Measurements from ENCODE around the gene MAN2A1. TPM values are rescaled to one million over a fixed set of nuclear protein-coding genes. Genes with fewer than 3 reads are reported as not detected.

MAN2A1 gene
- total and polyA plus RNA-seq, 2 experiments from 2014 or later, result 4.4 to 8.6 TPM

DNA sequence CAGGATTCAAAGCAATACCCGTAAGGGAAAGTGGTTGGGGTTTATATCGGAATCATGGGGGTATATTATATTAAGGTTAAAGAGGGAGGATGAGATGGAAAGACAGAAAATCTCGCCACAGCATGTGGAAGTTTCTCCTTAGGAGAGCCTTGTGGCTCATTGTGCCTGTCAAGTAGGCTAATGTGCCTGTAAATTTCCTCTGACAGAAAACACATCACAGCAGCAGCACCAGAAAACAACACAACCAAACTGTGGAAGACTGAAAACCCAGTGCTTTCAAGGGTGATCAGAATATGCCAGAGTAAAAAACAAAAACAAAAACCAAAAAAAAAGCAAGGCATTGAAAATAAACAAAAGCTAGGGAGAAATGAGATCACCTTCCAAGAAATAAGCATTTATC is 11.3 kb upstream of the MAN2A1 start:
- TF ChIP-seq, protein P1, sequence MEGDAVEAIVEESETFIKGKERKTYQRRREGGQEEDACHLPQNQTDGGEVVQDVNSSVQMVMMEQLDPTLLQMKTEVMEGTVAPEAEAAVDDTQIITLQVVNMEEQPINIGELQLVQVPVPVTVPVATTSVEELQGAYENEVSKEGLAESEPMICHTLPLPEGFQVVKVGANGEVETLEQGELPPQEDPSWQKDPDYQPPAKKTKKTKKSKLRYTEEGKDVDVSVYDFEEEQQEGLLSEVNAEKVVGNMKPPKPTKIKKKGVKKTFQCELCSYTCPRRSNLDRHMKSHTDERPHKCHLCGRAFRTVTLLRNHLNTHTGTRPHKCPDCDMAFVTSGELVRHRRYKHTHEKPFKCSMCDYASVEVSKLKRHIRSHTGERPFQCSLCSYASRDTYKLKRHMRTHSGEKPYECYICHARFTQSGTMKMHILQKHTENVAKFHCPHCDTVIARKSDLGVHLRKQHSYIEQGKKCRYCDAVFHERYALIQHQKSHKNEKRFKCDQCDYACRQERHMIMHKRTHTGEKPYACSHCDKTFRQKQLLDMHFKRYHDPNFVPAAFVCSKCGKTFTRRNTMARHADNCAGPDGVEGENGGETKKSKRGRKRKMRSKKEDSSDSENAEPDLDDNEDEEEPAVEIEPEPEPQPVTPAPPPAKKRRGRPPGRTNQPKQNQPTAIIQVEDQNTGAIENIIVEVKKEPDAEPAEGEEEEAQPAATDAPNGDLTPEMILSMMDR (IDR thresholded peaks at IDR 0.05; ENCODE audit: low read depth, low read length), result no peak
- Histone ChIP-seq H3K9me3 (ENCODE audit: low read depth) (no peaks in the 10 kb centered on the region), H3K4me3 (no peak overlapping the region), H3K36me3 (no peaks in the 10 kb centered on the region), H3K4me1 (ENCODE audit: low read depth) (no peaks in the 10 kb centered on the region), H3K27ac (no peak overlapping the region), H3K27me3 (no peaks in the 10 kb centered on the region)
- DNase-seq (ENCODE audit: low read depth in 1 of 2, low spot score in 1 of 2), result no peak

DNA sequence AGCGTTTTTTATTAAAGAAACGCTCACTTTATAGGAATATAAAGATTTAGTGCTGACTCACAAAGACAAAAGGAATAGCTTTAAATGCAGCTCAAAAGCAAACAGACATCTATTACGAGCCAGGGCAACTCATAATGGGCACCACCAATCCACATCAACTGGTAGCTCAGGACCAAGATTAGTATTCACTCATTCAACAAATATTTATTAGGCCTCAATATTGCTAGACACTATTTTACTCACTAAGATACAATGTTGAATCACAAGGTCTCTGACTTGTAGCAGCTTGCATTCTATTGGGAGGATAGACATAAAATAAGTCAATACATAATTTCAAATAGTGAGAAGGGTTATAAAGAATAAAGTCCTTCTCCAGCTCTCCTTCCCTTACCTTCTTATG is 8.0 kb upstream of the MAN2A1 start:
- no peak for DNase-seq (ENCODE audit: low read depth in 1 of 2, low spot score in 1 of 2)
- no peaks in the 10 kb centered on the region for H3K4me1 ChIP-seq (ENCODE audit: low read depth)
- TF ChIP-seq, protein P1 (IDR thresholded peaks at IDR 0.05; ENCODE audit: low read depth, low read length), result no peak
- no peak overlapping the region for H3K4me3 ChIP-seq
- no peak overlapping the region for H3K27ac ChIP-seq
- no peaks in the 10 kb centered on the region for H3K9me3 ChIP-seq (ENCODE audit: low read depth)
- H3K36me3 ChIP-seq, result no peaks in the 10 kb centered on the region
- H3K27me3 ChIP-seq, result no peaks in the 10 kb centered on the region

DNA sequence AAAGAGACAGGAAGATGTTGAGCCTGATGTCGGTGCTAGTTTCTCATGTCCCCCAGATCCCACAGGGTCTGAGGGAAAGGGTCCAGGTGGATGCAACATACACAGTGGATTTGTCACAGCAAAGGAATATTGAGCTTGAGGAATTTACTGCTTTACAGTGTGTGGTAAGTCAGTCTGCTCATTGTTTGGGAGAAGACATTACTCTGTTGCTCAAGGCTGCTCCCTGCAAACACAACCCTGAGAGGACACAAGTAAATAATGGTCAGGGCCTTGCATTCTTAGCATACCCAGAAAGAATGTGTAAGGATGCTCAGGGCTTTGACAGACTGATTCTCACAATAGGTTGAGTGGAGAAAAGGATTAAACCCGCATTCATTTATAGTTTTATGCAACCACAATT is 7.3 kb upstream of the MAN2A1 start:
- Histone ChIP-seq H3K36me3 (no peaks in the 10 kb centered on the region), H3K9me3 (ENCODE audit: low read depth) (no peaks in the 10 kb centered on the region), H3K27ac (no peak overlapping the region), H3K4me3 (no peak overlapping the region), H3K27me3 (no peaks in the 10 kb centered on the region), H3K4me1 (ENCODE audit: low read depth) (no peaks in the 10 kb centered on the region)
- TF ChIP-seq, protein P1 (IDR thresholded peaks at IDR 0.05; ENCODE audit: low read depth, low read length), result no peak
- DNase-seq (ENCODE audit: low read depth in 1 of 2, low spot score in 1 of 2), result no peak

DNA sequence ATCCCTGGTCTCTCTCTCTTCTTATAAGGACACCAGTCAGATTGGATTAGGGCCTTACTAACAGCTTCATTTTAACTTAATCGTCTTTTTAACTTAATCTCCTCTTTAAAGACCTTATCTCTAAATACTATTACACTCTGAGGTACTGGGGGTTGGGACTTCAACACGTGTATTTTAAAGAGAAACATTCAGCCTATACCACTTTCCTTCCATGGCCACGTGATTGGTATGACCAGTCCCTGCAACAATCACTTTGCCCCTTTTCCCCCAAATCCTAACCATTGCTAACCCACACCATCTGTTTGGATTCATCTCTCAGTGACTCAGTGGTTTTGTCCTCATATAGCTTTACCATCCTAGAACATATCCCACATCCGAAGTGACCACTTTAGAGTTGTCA is 3.8 kb upstream of the MAN2A1 start:
- Histone ChIP-seq H3K9me3 (ENCODE audit: low read depth) (no peaks in the 10 kb centered on the region), H3K36me3 (no peaks in the 10 kb centered on the region), H3K4me1 (ENCODE audit: low read depth) (no peaks in the 10 kb centered on the region), H3K4me3 (no peak overlapping the region), H3K27me3 (no peaks in the 10 kb centered on the region), H3K27ac (no peak overlapping the region)
- TF ChIP-seq, protein P1 (IDR thresholded peaks at IDR 0.05; ENCODE audit: low read depth, low read length), result no peak
- DNase-seq (ENCODE audit: low read depth in 1 of 2, low spot score in 1 of 2), result no peak

DNA sequence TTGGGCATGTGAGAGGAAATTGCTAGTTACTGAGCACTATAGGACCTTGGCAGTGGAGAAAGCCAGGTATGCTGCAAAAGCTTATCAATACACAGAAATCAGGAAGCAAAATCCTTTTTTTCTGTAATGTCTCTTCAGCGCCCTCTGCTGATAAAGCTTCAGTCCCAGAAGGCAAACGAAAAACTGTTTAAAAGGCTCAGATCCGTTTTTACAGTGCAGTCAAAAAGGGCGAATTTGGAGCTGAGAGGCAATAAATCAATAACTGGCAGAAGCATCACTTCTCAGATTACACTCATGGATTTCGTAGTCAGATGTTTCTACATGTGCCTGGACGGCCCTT is 1.1 kb upstream of the MAN2A1 start:
- Histone ChIP-seq H3K27me3 (no peaks in the 10 kb centered on the region), H3K27ac (peak overlapping the region; percentile 41), H3K36me3 (no peaks in the 10 kb centered on the region), H3K9me3 (ENCODE audit: low read depth) (no peaks in the 10 kb centered on the region), H3K4me1 (ENCODE audit: low read depth) (no peaks in the 10 kb centered on the region), H3K4me3 (no peak overlapping the region)
- no peak for DNase-seq (ENCODE audit: low read depth in 1 of 2, low spot score in 1 of 2)
- TF ChIP-seq, protein P1 (IDR thresholded peaks at IDR 0.05; ENCODE audit: low read depth, low read length), result peak; percentile 50
